GM19397 (cell line): Measurements from ENCODE around the gene PPM1A.

Experiments
- ATAC-seq: cut with Tn5 transposase; IDR thresholded peaks from one replicate; pipeline ENCODE4 v1.9.1; 2021; ENCODE audit warnings: mild to moderate bottlenecking, moderate library complexity; ENCODE audit not compliant: unreplicated experiment

PPM1A gene

DNA sequence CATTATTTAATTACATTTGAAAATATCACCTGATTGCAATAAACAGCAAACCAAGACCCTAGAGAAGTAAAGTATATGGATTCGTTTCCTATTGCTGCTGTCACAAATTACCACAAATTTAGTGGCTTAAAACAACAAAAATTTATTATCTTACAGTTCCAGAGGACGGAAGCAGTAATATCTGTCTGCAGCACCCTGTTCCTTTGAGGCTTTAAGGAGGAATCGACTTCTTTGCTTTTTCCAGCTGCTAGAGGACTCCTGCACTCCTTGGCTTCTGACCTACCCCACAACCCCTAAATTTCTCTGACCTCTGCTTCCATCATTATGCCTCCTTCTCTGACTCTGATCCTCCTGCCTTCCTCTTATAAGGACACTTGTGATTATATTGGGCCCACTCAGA lies 23.8 kb upstream of the PPM1A start:
- ATAC-seq, result no peak

DNA sequence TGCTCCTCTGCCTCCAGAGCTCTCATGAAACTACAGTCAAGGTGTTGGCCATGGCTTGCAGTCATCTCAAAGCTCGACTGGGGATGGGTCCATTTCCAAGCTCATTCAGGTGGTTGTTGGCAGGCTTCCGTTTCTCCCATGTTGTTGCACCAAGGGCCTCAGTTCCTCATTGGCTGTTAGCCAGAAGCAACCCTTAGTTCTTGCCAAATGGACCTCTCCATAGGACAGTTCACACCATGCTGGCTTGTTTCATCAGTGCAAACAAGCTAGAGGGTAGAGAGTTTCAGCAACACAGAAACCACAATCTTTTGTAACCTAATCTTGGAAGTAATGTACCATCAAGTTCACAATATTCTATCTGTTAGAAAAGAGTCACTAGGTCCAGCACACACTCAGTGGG lies 22.7 kb upstream of the PPM1A start:
- no peak for ATAC-seq

DNA sequence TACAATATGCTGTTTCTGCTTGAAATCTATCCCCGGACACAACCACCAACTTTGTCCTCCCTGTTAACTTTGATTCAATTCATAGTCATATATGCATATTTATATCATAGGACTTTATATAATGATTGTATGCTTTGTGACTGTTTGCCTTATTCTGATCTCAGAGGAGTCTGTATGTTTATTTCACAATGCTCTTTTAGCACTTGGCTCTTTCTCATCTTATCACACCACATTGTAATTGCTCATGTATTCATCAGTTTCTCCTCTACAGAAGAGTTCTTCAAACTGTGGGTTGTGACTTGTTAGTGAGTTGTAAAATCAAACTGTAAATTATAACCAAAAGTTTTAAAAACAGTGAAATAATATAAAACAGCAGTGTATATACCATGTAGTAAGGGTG lies 21.7 kb upstream of the PPM1A start:
- ATAC-seq, result no peak

DNA sequence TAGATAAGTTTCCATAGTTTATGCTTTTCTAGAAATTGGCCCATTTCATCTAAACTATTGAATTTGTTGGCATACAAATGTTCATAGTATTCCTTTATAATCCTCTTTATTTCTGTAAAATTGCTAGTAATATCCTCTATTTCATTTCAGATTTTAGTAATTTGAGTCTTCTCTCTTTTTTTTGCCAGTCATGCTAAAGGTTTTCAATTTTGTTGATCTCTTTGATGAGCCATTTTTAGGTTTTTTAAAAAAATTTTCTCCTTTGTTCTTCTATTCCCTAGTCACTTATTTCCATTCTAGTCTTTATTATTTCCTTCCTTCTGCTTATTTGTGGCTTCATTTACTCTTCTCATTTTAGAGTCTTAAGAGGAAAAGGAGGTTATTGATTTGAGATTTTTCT lies 19.4 kb upstream of the PPM1A start:
- ATAC-seq, result no peak

GRCh38 chr14:60232185-60232584 lies 16.8 kb upstream of the PPM1A start:
- no peak for ATAC-seq

DNA sequence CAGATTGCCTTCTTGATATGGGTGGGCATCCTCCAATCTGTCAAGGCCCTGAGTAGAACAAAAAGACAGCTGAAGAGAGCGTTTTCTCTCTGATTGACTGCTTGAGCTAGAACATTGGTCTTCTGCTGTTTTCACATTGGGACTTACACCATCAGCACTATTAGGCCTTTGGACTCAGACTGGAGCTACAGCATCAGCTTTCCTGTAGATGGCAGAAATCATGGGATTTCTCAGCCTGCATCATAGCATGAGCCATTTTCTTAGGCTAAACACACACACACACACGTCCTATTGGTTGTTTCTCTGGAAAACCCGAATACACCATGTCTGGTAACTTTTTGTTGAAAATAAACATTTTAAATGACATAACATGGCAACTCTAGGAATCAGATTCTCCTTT lies 15.8 kb upstream of the PPM1A start:
- ATAC-seq, result no peak

DNA sequence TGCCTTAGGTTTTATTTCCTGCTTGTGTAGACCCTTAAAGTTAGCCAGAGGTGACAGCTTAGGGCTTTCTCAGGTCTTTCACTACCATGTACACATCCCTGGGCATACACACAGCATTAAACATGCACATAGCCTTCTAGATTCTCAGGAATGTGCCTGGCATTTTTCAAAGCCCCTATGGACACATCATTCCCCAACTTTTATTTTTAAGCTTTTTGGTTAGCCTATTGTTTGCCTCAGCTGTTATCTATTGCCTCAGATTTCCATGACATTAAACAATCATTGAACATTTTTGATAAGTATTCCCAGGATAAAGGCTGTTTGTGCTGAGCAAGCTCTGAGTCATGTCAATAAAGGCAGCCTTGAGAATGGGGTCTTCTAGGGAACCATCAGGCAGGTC lies 15.1 kb upstream of the PPM1A start:
- no peak for ATAC-seq

GRCh38 chr14:60235440-60235839 lies 13.6 kb upstream of the PPM1A start:
- no peak for ATAC-seq

DNA sequence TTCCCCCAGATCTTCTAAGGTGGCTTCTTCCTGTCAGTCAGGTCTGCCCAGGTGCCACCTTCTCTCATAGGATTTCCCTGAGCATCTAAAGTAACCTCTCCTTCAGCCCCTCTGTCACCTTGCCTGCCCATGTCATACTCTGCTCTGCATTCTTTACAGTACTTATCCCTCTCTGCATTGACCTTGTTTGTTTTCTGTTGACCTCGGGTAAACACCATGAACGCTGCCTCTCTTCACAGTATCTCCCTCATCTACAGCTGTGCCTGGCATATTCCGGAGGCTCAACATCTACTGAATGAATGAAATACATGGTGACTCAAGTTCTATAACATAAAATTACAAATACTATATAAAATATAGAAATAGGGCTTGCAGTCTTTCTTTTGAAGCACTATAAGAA lies 10.1 kb upstream of the PPM1A start:
- ATAC-seq, result no peak

- no peak for ATAC-seq
These were observed 8.7 kb upstream of the PPM1A start for GRCh38 chr14:60240139-60240856.

DNA sequence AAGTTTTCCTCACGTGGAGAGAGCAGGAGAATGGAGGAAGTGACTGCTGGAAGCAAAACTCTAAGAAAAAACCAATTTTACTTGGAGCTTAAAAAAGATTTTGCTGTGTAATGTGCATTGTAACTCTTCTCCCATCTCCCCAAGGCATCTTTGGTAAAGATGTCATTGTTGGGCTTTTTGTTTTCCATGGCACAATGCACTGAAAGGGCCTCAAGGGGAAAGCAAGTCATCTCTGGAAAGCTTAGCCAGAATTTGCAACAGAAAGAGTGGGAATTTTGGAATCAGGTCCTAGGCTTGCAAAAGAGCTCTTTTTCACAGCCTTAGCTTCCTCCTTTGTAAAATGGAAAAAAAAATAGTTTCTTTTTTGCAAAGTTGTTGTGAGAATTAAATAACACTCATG lies 7.9 kb upstream of the PPM1A start:
- no peak for ATAC-seq

DNA sequence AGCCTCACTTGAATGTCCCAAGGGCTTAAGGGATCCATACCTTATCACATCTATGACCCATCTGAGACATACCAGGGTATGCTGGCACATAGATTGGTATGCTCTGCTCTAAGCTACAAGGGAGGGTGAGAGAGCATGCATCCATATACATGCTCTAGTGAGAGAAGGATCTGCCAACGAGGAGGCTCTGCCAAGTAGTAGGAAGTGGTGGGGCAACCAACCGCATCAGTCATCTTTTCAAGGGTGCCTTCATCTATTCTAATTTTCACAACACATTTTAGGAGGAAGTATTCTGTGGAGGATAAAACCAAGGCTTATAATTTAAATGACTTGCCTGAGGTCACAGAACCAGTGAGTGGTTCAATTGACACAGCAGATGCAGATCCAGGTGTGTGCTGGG lies 6.6 kb upstream of the PPM1A start:
- ATAC-seq, result no peak

- ATAC-seq, result no peak
These were observed 3.4 kb upstream of the PPM1A start for GRCh38 chr14:60245380-60246177.

DNA sequence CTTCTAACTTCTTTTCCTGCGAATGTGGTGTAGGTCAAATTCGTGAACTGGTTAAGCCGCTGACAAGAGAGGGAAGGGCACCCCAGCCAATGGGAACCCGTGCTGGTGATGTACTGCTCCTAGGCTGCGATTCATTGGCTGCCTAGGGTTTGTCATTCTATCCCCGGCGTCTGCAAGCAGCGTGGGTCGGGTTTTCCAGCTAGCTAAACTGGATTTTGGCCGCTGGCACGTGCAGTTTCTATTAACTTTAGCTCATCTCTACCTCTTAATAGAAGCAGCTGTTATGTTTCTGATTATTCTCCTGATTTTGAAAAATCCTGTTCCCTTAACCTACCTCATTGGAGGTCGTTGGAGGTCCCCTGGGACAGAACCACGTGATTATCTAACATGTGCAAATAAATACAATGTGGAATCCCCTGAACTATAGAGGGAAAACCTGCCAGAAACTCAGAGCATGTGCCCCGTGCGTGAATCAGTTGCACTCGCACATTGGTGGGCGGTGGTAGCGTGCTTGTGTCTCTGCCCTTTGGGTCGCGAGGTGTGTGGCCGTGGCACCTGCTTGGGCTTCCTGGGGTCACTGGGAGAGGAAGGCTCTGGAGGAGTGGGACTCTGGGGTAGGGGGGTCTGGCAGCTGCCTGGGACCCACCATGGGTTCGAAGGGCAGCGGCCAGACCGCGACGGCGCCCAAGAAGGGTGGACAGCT lies 876 bp upstream of the PPM1A start:
- peak; percentile 50 for ATAC-seq

- ATAC-seq, result peak; percentile 48
These were observed 568 bp downstream of the PPM1A start for GRCh38 chr14:60249321-60250256.

GRCh38 chr14:60250257-60251035 lies 1.4 kb downstream of the PPM1A start:
- ATAC-seq, result no peak

GRCh38 chr14:60251877-60252276 lies 2.9 kb downstream of the PPM1A start:
- no peak for ATAC-seq

GRCh38 chr14:60252630-60253029 lies 3.6 kb downstream of the PPM1A start:
- ATAC-seq, result no peak

DNA sequence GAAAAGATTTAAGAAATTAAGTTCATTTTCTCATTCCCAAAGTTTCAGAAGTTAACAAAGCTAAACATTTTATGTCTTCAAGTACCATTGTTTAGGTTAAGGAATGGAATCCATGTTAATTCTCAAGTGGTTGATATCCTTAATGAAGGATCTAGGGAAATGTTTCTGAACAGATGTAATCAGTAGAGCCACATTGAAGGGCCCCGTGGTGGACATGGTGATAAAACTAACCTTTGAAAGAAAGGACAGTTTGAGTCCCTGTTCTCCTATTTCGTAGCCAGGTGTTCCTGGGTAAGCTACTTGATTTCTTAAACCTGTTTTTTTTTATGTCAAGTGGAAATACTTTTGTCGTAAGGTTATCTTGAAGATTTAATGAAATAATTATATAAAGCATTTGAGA lies 4.6 kb downstream of the PPM1A start:
- no peak for ATAC-seq

DNA sequence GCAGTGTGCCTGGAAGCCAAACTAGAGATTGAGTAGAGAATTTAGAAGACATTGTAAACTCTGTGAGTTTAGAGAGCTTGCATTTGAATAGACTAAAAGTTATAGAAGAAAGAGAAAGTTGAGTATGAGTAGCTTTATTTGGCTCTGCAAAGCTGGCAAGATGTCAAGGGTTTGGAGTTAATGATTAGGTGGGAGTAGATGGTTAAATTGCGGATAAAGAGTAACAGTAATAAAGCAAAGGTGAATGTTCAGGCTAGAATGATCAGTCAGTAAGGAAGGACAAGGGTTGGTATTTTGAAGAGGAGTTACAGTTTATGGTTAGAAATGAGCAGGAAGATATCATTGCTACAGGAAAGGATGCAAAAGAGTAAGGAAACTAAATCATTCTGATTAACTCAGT lies 5.2 kb downstream of the PPM1A start:
- ATAC-seq, result no peak
